OCI-LY7 (cell line): ENCODE measurements around the gene HOXC10. TPM values are rescaled to one million over a fixed set of nuclear protein-coding genes. Genes with fewer than 3 reads are reported as not detected.

Experiments
- BruUV-seq: library from RNA; stranded (reverse); fragments of 400-500 nt; replicated peaks from 2 replicates; lab custom pipeline; 2021; lab: Mats Ljungman, UMichigan
- CTCF ChIA-PET: fragments of 300-600 bp; sonication (Branson Sonifier 250); formaldehyde crosslinking; loops from one replicate; lab custom pipeline; 2022; ENCODE audit warnings: antibody characterized with exemption; ENCODE audit not compliant: unreplicated experiment; lab: Charles Lee
- POLR2A ChIA-PET: fragments of 300-600 bp; sonication (Branson Sonifier 250); formaldehyde crosslinking; loops from one replicate; lab custom pipeline; 2022; ENCODE audit warnings: antibody characterized with exemption; lab: Charles Lee
- DNase-seq: peaks from one replicate; pipeline ENCODE4 v3.0.0-alpha.2; 2015; ENCODE audit warnings: low spot score
- H2AFZ ChIP-seq: fragments of 200-600 bp; sonication (generic), shearing (Covaris generic); 2 replicates; pipeline ENCODE4 v1.6.1; 2014; ENCODE audit warnings: mild to moderate bottlenecking, antibody characterized with exemption, low read length, moderate library complexity
- H3K27ac ChIP-seq: fragments of 200-600 bp; sonication (generic); 2 replicates; pipeline ENCODE4 v1.5.1; 2014; ENCODE audit warnings: mixed run types, low read depth, mild to moderate bottlenecking, moderate library complexity, low read length, inconsistent platforms; ENCODE audit not compliant: poor library complexity, severe bottlenecking
- H3K36me3 ChIP-seq: fragments of 200-600 bp; sonication (generic); 2 replicates; pipeline ENCODE4 v1.6.1; 2014; ENCODE audit warnings: mild to moderate bottlenecking, antibody characterized with exemption, low read length, moderate library complexity, mixed read lengths; ENCODE audit not compliant: insufficient read depth
- H3K4me1 ChIP-seq: fragments of 200-600 bp; sonication (generic); 2 replicates; pipeline ENCODE4 v1.5.1; 2014; ENCODE audit warnings: mild to moderate bottlenecking, low read length; ENCODE audit not compliant: insufficient read depth, poor library complexity, severe bottlenecking
- H3K4me2 ChIP-seq: fragments of 200-600 bp; sonication (generic); 2 replicates; pipeline ENCODE4 v1.6.1; 2014; ENCODE audit warnings: mild to moderate bottlenecking, low read length
- H3K4me3 ChIP-seq: fragments of 200-600 bp; sonication (generic); 2 replicates; pipeline ENCODE4 v1.5.1; 2014; ENCODE audit warnings: mild to moderate bottlenecking, low read depth, low read length; ENCODE audit not compliant: poor library complexity, severe bottlenecking
- H3K79me2 ChIP-seq: fragments of 200-600 bp; sonication (generic); 2 replicates; pipeline ENCODE4 v1.6.1; 2016; ENCODE audit warnings: low read depth, mild to moderate bottlenecking, low read length, moderate library complexity, mixed read lengths; ENCODE audit not compliant: insufficient read depth
- H3K9me2 ChIP-seq: fragments of 200-600 bp; sonication (generic); 2 replicates; pipeline ENCODE4 v1.6.1; 2016; ENCODE audit warnings: mild to moderate bottlenecking, low read length, mixed read lengths; ENCODE audit not compliant: insufficient read depth
- H3K9me3 ChIP-seq: fragments of 200-600 bp; sonication (generic); 2 replicates; pipeline ENCODE4 v1.6.1; 2014; ENCODE audit warnings: mild to moderate bottlenecking, mixed run types, low read length, mixed read lengths
- H4K20me1 ChIP-seq: fragments of 200-600 bp; sonication (generic); 2 replicates; pipeline ENCODE4 v1.6.1; 2014; ENCODE audit warnings: mild to moderate bottlenecking, antibody characterized with exemption, low read length, moderate library complexity, mixed read lengths; ENCODE audit not compliant: insufficient read depth
- CTCF ChIP-seq: fragments of 200-600 bp; sonication (generic); conservative IDR thresholded peaks from 2 replicates; pipeline ENCODE4 v1.5.1; 2014; ENCODE audit warnings: mild to moderate bottlenecking, antibody characterized with exemption, low read length, moderate library complexity, mixed read lengths
- EZH2phosphoT487 ChIP-seq: fragments of 200-600 bp; sonication (generic); IDR thresholded peaks from 2 replicates; pipeline ENCODE4 v1.6.1; 2018; ENCODE audit warnings: low read depth, borderline replicate concordance, mild to moderate bottlenecking, mixed run types, antibody characterized with exemption, low read length, moderate library complexity, mixed read lengths
- intact Hi-C: fragments of 100-400 bp; cut with micrococcal nuclease; formaldehyde crosslinking; loops from one replicate; pipeline ENCODE4 v1.10.0; 2022; ENCODE audit not compliant: unreplicated experiment
- total RNA-seq, 2 experiments: library from RNA; depleted of rRNA in 1 of 2; stranded (reverse); fragments of >200 nt in 1 of 2; shearing (Covaris generic) in 1 of 2; gene quantifications; 2 replicates each; pipeline ENCODE4 v1.2.3, GENCODE V29; 2014 to 2022

The HOXC10 gene
- total RNA-seq, 2 experiments from 2014 or later: 0.25 to 0.28 TPM

DNA sequence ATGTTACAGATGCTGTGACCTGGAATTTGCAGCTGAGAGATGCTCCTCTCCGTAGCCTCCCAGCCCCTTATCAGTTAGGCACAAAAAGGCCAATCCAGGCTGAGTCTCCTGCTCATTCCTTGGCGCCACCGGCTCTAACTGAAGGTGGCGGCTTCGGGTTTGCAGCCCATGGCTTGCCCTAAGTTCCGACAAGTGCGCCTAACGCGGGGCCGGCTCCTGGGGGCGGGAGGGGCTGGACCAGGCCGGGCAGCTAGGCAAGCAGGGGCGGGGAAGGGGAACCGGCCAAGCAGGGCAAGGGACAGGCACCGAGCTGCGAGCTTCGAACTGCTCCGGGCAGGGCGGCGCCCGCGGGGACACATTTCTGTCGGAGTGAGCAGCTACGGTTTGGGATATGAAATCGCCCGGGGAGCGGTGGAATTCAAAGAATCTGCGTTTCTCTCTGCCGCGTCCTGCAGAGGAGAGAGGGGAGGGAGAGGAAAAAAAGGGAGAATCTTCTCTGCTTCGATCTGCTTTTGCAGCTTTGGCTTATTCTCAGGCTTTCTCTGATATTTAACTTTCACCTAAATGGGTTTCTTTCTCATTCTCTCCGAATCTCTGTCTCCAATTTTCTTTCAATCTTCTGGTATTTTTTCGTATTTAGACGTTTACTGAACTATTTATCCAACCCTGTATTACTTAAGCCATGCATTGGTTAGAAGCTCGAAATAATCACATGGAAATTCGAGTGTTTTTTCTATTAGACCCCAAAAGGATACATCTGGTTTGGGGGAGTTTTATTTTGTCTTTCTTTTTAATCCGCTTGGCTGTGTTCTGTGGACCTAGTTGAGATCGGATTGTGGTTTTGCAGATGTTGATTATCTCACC is 31.8 kb upstream of the HOXC10 start:
- Histone ChIP-seq H3K4me2 (no peak overlapping the region), H3K4me1 (peaks cover 6% of the 10 kb centered on the region), H2AFZ (no peak overlapping the region), H3K36me3 (no peaks in the 10 kb centered on the region), H4K20me1 (no peaks in the 10 kb centered on the region; the same call in 1 of the 2 replicates), H3K27ac (no peak overlapping the region), H3K9me3 (no peaks in the 10 kb centered on the region), H3K4me3 (no peak overlapping the region), H3K79me2 (no peaks in the 10 kb centered on the region), H3K9me2 (no peaks in the 10 kb centered on the region)
- ChIA-PET CTCF (no interaction called here), POLR2A (no interaction called here)
- no peak for DNase-seq
- BruUV-seq: no TSS peak
- TF ChIP-seq CTCF (no peak), EZH2phosphoT487 (peak; percentile 28; the same call in 1 of the 2 replicates)
- intact Hi-C loops: no loop called here

- H3K36me3 ChIP-seq: no peaks in the 10 kb centered on the region
- no peak overlapping the region for H3K27ac ChIP-seq
- H2AFZ ChIP-seq: no peak overlapping the region
- H3K4me3 ChIP-seq: no peak overlapping the region
- ChIA-PET POLR2A (no interaction called here), CTCF (interaction anchor here (0.6 kb wide), 1 partner anchor 197 kb away, joined by 5 read pairs; no protein-coding TSS in a partner anchor)
- H4K20me1 ChIP-seq: no peaks in the 10 kb centered on the region; the same call in 1 of the 2 replicates
- H3K9me3 ChIP-seq: no peaks in the 10 kb centered on the region
- H3K4me2 ChIP-seq: no peak overlapping the region
- no peaks in the 10 kb centered on the region for H3K79me2 ChIP-seq
- intact Hi-C loops: no loop called here
- H3K4me1 ChIP-seq: peaks cover 6% of the 10 kb centered on the region
- TF ChIP-seq CTCF (no peak), EZH2phosphoT487 (no peak; the same call in 1 of the 2 replicates)
- no peaks in the 10 kb centered on the region for H3K9me2 ChIP-seq
- DNase-seq: no peak
- no TSS peak for BruUV-seq
These were observed 30.9 kb upstream of the HOXC10 start for GRCh38 chr12:53953831-53954693.
